ENCODE measurements around the gene OR2J1.
"Not testable (repeated sequence)": the region's sequence is repeated elsewhere in the genome, so short reads cannot be mapped to it uniquely, and the experiment has no call there.

The OR2J1 gene

GRCh38 chr6:29099190-29099589 is at the start of gene OR2J1:
TSS of gene OR2J1 (plus strand) at chr6:29099490. CDS start at chr6:29100943, 1,453 bp downstream.
- DNase-seq, result no peak

- DNase-seq, result no peak
Measured at GRCh38 chr6:29051680-29052079, 47.6 kb upstream of the OR2J1 start.

GRCh38 chr6:29071831-29072723 is 27.2 kb upstream of the OR2J1 start:
- no peak for DNase-seq

- DNase-seq, result no peak
Measured at GRCh38 chr6:29079203-29079602, 20.1 kb upstream of the OR2J1 start.

- DNase-seq, result no peak
Measured at GRCh38 chr6:29081312-29081711, 18.0 kb upstream of the OR2J1 start.

GRCh38 chr6:29082457-29082856 is 16.8 kb upstream of the OR2J1 start:
- no peak for DNase-seq

GRCh38 chr6:29087213-29087612 is 12.1 kb upstream of the OR2J1 start, which contains the start of gene OR2B3:
TSS of gene OR2B3 (minus strand) at chr6:29087313. CDS start at chr6:29087248, 65 bp downstream.
- DNase-seq, result no peak

GRCh38 chr6:29092957-29093356 is 6.3 kb upstream of the OR2J1 start:
- DNase-seq, result no peak

GRCh38 chr6:29097803-29098202 is 1.5 kb upstream of the OR2J1 start:
- no peak for DNase-seq

GRCh38 chr6:29107758-29108157 is 8.5 kb downstream of the OR2J1 start, which contains the start of gene OR2J3:
TSS of gene OR2J3 (plus strand) at chr6:29108058. CDS start at chr6:29111891, 3,833 bp downstream.
- DNase-seq, result no peak

- no peak for DNase-seq
Measured at GRCh38 chr6:29112135-29112534, 12.8 kb downstream of the OR2J1 start.

GRCh38 chr6:29114964-29115363 is 15.7 kb downstream of the OR2J1 start:
- DNase-seq, result not testable (repeated sequence)

GRCh38 chr6:29129326-29130012 is 30.2 kb downstream of the OR2J1 start:
- DNase-seq, result no peak

GRCh38 chr6:29130644-29131043 is 31.4 kb downstream of the OR2J1 start:
- DNase-seq, result no peak

GRCh38 chr6:29131691-29132090 is 32.4 kb downstream of the OR2J1 start:
- DNase-seq, result no peak

GRCh38 chr6:29137724-29138123 is 38.4 kb downstream of the OR2J1 start:
- no peak for DNase-seq

GRCh38 chr6:29141606-29142005 is 42.3 kb downstream of the OR2J1 start:
- DNase-seq, result no peak

- DNase-seq, result no peak
Measured at GRCh38 chr6:29142309-29142708, 43.0 kb downstream of the OR2J1 start.

- DNase-seq, result no peak
Measured at GRCh38 chr6:29146179-29146578, 46.9 kb downstream of the OR2J1 start.

- no peak for DNase-seq
Measured at GRCh38 chr6:29147074-29147473, 47.8 kb downstream of the OR2J1 start.

- DNase-seq, result not testable (repeated sequence)
Measured at GRCh38 chr6:29149444-29149843, 50.2 kb downstream of the OR2J1 start.

Measured in NCI-H1436 treated with DMSO at 0.1 percent for 48 hours (cell line).